Suprapubic skin (tissue), 4 donors: ENCODE measurements around the gene ENDOU.

Source experiments
- EP300 ChIP-seq: sonication (generic); formaldehyde crosslinking; IDR thresholded peaks from one replicate; pipeline ENCODE4 v1.6.1; 2017; ENCODE audit warnings: antibody characterized with exemption
- POLR2A ChIP-seq, 2 donors: fragments of 450-650 bp; IDR thresholded peaks; one replicate each; pipeline ENCODE4 v1.6.1; 2017; ENCODE audit warnings: antibody characterized with exemption in 2 of 2, mild to moderate bottlenecking in 2 of 2, moderate library complexity in 2 of 2
- POLR2AphosphoS5 ChIP-seq, 3 donors: sonication (generic); formaldehyde crosslinking; IDR thresholded peaks; one replicate each; pipeline ENCODE4 v1.6.1; 2017; ENCODE audit warnings: antibody characterized with exemption in 3 of 3
- TF ChIP-seq, protein P1 (sequence below), 2 donors: fragments of 200-600 bp in 1 of 2; fragments of 450-650 bp in 1 of 2; sonication (generic) in 1 of 2; IDR thresholded peaks; one replicate each; pipeline ENCODE4 v1.5.1; 2016 to 2019; ENCODE audit warnings: antibody characterized with exemption in 2 of 2, mild to moderate bottlenecking in 1 of 2, moderate library complexity in 1 of 2

- TF ChIP-seq, protein P1, sequence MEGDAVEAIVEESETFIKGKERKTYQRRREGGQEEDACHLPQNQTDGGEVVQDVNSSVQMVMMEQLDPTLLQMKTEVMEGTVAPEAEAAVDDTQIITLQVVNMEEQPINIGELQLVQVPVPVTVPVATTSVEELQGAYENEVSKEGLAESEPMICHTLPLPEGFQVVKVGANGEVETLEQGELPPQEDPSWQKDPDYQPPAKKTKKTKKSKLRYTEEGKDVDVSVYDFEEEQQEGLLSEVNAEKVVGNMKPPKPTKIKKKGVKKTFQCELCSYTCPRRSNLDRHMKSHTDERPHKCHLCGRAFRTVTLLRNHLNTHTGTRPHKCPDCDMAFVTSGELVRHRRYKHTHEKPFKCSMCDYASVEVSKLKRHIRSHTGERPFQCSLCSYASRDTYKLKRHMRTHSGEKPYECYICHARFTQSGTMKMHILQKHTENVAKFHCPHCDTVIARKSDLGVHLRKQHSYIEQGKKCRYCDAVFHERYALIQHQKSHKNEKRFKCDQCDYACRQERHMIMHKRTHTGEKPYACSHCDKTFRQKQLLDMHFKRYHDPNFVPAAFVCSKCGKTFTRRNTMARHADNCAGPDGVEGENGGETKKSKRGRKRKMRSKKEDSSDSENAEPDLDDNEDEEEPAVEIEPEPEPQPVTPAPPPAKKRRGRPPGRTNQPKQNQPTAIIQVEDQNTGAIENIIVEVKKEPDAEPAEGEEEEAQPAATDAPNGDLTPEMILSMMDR (IDR thresholded peaks at IDR 0.05) = no peak
- TF ChIP-seq POLR2A (IDR thresholded peaks at IDR 0.05) (no peak), POLR2AphosphoS5 (IDR thresholded peaks at IDR 0.05) (no peak), EP300 (no peak)
These were observed 21.2 kb upstream of the ENDOU start for GRCh38 chr12:47746523-47746922.
